ENCODE results near the gene ASIC4. TPM values are rescaled to one million over a fixed set of nuclear protein-coding genes. Genes with fewer than 3 reads are reported as not detected.

Gene ASIC4
- total and polyA plus RNA-seq, 2 of the 8 experiments (the other 6 are each of a cell fraction or from before 2014, with no cell fraction given) = 0.12 to 0.22 TPM

DNA sequence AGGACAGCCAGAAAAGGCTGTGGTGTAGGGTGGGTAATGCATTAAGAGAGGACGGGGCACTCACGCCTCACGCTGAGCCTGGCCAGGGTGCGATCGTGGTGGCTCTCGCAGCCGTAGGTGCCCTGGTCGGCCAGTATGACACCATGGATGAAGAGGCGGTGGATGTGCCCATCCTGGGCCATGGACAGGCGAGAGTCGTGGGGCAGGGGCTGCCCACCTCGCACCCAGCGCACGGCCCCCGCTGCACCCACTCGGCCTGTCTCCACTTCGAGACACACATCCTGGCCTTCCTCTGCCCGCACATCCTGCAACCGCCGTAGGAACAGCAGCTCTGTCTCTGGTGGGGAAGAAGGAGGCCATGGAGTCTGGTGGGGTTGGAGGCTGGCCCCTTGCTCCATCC lies 41.7 kb downstream of the ASIC4 start (continued):
- TF ChIP-seq KDM4A (IDR thresholded peaks at IDR 0.05; ENCODE audit: low read depth, low read length, severe bottlenecking) = no peak
